NCI-H128 (cell line): Measurements from ENCODE around the gene FOXC2.

Experiments used
- DNase-seq: peaks from one replicate; lab custom pipeline; 2025; ENCODE audit not compliant: unreplicated experiment; lab: John Stamatoyannopoulos, UW

The FOXC2 gene

GRCh38 chr16:86532526-86532815 lies 34.2 kb upstream of the FOXC2 start:
- DNase-seq, result no peak

- no peak for DNase-seq
Measured at GRCh38 chr16:86533076-86533475, 33.6 kb upstream of the FOXC2 start.

GRCh38 chr16:86533767-86534351 lies 32.8 kb upstream of the FOXC2 start:
- DNase-seq, result no peak

- DNase-seq, result no peak
Measured at GRCh38 chr16:86534779-86535615, 31.6 kb upstream of the FOXC2 start.

GRCh38 chr16:86536621-86537020 lies 30.0 kb upstream of the FOXC2 start:
- DNase-seq, result no peak

GRCh38 chr16:86537486-86537885 lies 29.1 kb upstream of the FOXC2 start:
- DNase-seq, result no peak

GRCh38 chr16:86538196-86538780 lies 28.3 kb upstream of the FOXC2 start:
- no peak for DNase-seq

- no peak for DNase-seq
Measured at GRCh38 chr16:86540894-86541293, 25.7 kb upstream of the FOXC2 start.

- DNase-seq, result no peak
Measured at GRCh38 chr16:86541560-86541959, 25.1 kb upstream of the FOXC2 start.

GRCh38 chr16:86542756-86543750 lies 23.6 kb upstream of the FOXC2 start:
- DNase-seq, result no peak

- DNase-seq, result no peak
Measured at GRCh38 chr16:86545481-86545880, 21.1 kb upstream of the FOXC2 start.

- DNase-seq, result no peak
Measured at GRCh38 chr16:86545954-86546637, 20.5 kb upstream of the FOXC2 start.

- DNase-seq, result no peak
Measured at GRCh38 chr16:86546638-86547013, 20.0 kb upstream of the FOXC2 start.

GRCh38 chr16:86547286-86547685 lies 19.3 kb upstream of the FOXC2 start:
- no peak for DNase-seq

- no peak for DNase-seq
Measured at GRCh38 chr16:86549076-86549892, 17.3 kb upstream of the FOXC2 start.

- DNase-seq, result no peak
Measured at GRCh38 chr16:86549893-86550190, 16.8 kb upstream of the FOXC2 start.

GRCh38 chr16:86550281-86550680 lies 16.3 kb upstream of the FOXC2 start:
- DNase-seq, result no peak

GRCh38 chr16:86553356-86553755 lies 13.3 kb upstream of the FOXC2 start:
- no peak for DNase-seq

- no peak for DNase-seq
Measured at GRCh38 chr16:86554599-86554916, 12.1 kb upstream of the FOXC2 start.
